Hippocampal formation (tissue), 2 donors: ENCODE data around the gene MMUT.
"Not testable (repeated sequence)": the region's sequence is repeated elsewhere in the genome, so short reads cannot be mapped to it uniquely, and the experiment has no call there.

Source experiments
- DNase-seq, 2 donors: peaks; one replicate each; lab custom pipeline; 2025; lab: John Stamatoyannopoulos, UW

Gene MMUT

GRCh38 chr6:49423817-49424216, 39.2 kb downstream of the MMUT start:
- DNase-seq, result no peak

DNA sequence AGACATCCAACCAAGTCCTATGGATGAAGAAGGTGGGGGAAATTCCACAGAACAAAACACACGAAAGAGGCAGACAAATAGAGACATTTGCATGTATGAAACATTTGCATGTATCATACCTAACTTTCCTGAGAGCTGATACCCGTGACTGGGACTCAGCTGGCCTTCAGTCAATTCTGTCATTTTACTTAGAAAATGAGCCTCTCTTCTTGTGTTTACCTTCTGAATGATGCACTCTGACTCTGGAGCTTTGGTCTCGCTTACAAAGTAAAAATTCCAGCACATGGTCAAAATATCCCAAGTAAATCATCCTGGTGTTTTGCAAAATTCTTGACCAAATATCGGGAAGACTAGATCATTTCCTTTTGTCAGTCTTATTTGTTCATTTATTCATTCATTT, 46.9 kb downstream of the MMUT start:
- no peak for DNase-seq

DNA sequence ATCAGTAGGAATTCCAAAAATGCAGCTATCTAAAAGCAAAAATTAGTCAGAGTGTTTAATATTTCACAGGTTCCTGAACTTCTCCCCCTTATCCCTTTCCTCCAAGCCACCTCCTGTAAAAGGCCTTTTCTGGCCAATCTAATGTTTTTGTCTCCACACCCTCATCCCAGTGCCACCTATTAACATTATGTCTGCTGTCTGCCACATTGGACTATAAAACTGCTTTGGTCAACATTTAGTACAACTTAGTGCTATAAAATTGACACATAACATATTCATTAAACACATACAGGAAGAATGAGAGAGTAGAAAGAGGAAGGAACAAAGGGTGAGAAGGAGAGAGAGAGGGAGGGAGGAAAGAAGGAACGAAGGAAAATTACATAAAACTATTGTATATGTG, 47.7 kb downstream of the MMUT start:
- DNase-seq, result no peak

GRCh38 chr6:49410564-49410963, 52.5 kb downstream of the MMUT start:
- no peak for DNase-seq

- DNase-seq, result peak; percentile 46 to 63
These were observed 53.0 kb downstream of the MMUT start for GRCh38 chr6:49409951-49410542.

- DNase-seq, result no peak
These were observed 56.6 kb downstream of the MMUT start for GRCh38 chr6:49406250-49406970.

- DNase-seq, result no peak
These were observed 62.0 kb downstream of the MMUT start for GRCh38 chr6:49401063-49401462.

DNA sequence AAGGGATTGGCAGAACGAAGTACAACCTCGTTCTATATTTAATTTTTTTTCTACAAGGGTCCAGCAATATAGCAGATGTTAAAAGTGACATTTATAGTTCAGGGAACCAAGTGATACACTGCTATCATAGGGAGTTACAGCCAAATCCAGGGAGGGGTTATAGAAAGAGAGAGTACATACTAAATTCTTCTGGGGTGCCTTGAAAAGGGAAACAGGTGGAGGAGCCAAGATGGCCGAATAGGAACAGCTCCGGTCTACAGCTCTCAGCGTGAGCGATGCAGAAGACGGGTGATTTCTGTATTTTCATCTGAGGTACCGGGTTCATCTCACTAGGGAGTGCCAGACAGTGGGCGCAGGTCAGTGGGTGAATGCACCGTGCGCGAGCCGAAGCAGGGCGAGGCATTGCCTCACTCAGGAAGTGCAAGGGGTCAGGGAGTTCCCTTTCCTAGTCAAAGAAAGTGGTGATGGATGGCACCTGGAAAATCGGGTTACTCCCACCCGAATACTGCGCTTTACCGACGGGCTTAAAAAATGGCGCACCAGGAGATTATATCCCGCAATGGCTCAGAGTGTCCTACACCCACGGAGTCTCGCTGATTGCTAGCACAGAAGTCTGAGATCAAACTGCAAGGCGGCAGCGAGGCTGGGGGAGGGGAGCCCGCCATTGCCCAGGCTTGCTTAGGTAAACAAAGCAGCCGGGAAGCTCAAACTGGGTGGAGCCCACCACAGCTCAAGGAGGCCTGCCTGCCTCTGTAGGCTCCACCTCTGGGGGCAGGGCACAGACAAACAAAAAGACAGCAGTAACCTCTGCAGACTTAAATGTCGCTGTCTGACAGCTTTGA, 76.2 kb downstream of the MMUT start:
- DNase-seq, result not testable (repeated sequence)

DNA sequence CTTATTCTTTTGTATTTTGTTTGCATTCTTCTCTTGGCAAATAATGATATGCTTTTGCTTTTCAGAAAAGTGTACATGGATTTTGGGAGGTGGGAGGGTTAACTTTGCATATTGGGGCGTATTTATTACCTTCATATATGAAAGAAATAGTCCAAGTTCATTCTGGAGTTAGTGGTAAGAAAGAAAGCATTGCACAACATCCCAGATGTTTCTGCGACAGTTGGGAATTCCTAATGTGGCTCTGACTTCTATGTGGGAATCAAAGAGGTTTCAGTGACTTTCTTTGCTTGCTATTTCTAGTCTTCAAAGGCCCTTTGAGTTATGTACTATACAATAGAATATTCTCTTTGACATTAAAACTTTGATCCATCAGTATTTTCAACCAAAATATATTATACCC, 78.1 kb downstream of the MMUT start:
- DNase-seq, result no peak
